Neural progenitor cell (in vitro differentiated cells): ENCODE measurements around the gene ATP6V0E1. TPM values are rescaled to one million over a fixed set of nuclear protein-coding genes. Genes with fewer than 3 reads are reported as not detected.

ENCODE experiments used
- DNase-seq: peaks from one replicate; pipeline ENCODE4 v3.0.0-alpha.2; 2016; ENCODE audit warnings: low spot score
- H2AFZ ChIP-seq: fragments of 200-600 bp; sonication (generic); replicated peaks from 2 replicates; pipeline ENCODE4 v1.6.1; 2016; ENCODE audit warnings: antibody characterized with exemption
- H3F3A ChIP-seq: fragments of 200-600 bp; sonication (generic); 2 replicates; pipeline ENCODE4 v1.6.1; 2016; ENCODE audit warnings: antibody characterized with exemption, low read depth
- H3K27ac ChIP-seq: fragments of 200-600 bp; sonication (generic); 2 replicates; pipeline ENCODE4 v1.5.1; 2016; ENCODE audit warnings: mild to moderate bottlenecking
- H3K27me3 ChIP-seq: fragments of 200-600 bp; sonication (generic); 2 replicates; pipeline ENCODE4 v1.6.1; 2016; ENCODE audit warnings: mild to moderate bottlenecking, moderate library complexity
- H3K36me3 ChIP-seq: fragments of 200-600 bp; sonication (generic); 2 replicates; pipeline ENCODE4 v1.5.1; 2016
- H3K4me1 ChIP-seq: fragments of 200-600 bp; sonication (generic); 2 replicates; pipeline ENCODE4 v1.6.1; 2016; ENCODE audit warnings: mixed run types
- H3K4me2 ChIP-seq: fragments of 200-600 bp; sonication (generic); 2 replicates; pipeline ENCODE4 v1.6.1; 2016
- H3K4me3 ChIP-seq: fragments of 200-600 bp; sonication (generic); 2 replicates; pipeline ENCODE4 v1.5.1; 2016
- H3K79me2 ChIP-seq: fragments of 200-600 bp; sonication (generic); 2 replicates; pipeline ENCODE4 v1.6.1; 2016; ENCODE audit warnings: low read depth
- H3K9ac ChIP-seq: fragments of 200-600 bp; sonication (generic); 2 replicates; pipeline ENCODE4 v1.6.1; 2016
- H3K9me3 ChIP-seq: fragments of 200-600 bp; sonication (generic); 2 replicates; pipeline ENCODE4 v1.5.1; 2016; ENCODE audit warnings: low read depth
- H4K20me1 ChIP-seq: fragments of 200-600 bp; sonication (generic); 2 replicates; pipeline ENCODE4 v1.6.1; 2016; ENCODE audit warnings: low read depth
- H3K27ac Mint-ChIP-seq: 3 replicates; pipeline ENCODE4 v1.8.0; 2021; ENCODE audit warnings: mixed read lengths
- H3K27me3 Mint-ChIP-seq: 2 replicates; pipeline ENCODE4 v1.8.0; 2022; ENCODE audit warnings: low read depth, mild to moderate bottlenecking, inconsistent platforms, moderate library complexity, mixed read lengths; ENCODE audit not compliant: insufficient read depth
- H3K36me3 Mint-ChIP-seq: 3 replicates; pipeline ENCODE4 v1.8.0; 2021; ENCODE audit warnings: mixed read lengths
- H3K4me1 Mint-ChIP-seq: 3 replicates; pipeline ENCODE4 v1.8.0; 2021; ENCODE audit warnings: mixed read lengths
- H3K4me3 Mint-ChIP-seq: 3 replicates; pipeline ENCODE4 v1.8.0; 2021; ENCODE audit warnings: mild to moderate bottlenecking, moderate library complexity, mixed read lengths
- H3K9me3 Mint-ChIP-seq: 3 replicates; pipeline ENCODE4 v1.8.0; 2020; ENCODE audit warnings: mixed read lengths
- CTCF ChIP-seq: fragments of 200-600 bp; sonication (generic); IDR thresholded peaks from 2 replicates; pipeline ENCODE4 v1.5.1; 2017; ENCODE audit warnings: antibody characterized with exemption, mild to moderate bottlenecking
- EZH2 ChIP-seq: fragments of 200-600 bp; sonication (generic); IDR thresholded peaks from 2 replicates; pipeline ENCODE4 v1.6.1; 2017; ENCODE audit warnings: antibody characterized with exemption, mild to moderate bottlenecking, moderate library complexity
- EZH2phosphoT487 ChIP-seq: fragments of 200-600 bp; sonication (generic); IDR thresholded peaks from 2 replicates; pipeline ENCODE4 v1.6.1; 2017; ENCODE audit warnings: antibody characterized with exemption
- total RNA-seq: library from RNA; depleted of rRNA; stranded (reverse); fragments of >200 nt; gene quantifications from 2 replicates; pipeline ENCODE4 v1.2.3, GENCODE V29; 2015; ENCODE audit warnings: low replicate concordance

Gene ATP6V0E1
- total RNA-seq, 1 donor from 2014 or later: 72.4 TPM

GRCh38 chr5:173047838-173048105 is 64.2 kb downstream of the ATP6V0E1 start:
- Histone ChIP-seq H3K9me3 (no peaks in the 10 kb centered on the region), H3K36me3 (no peaks in the 10 kb centered on the region), H3K79me2 (no peaks in the 10 kb centered on the region), H3K27ac (no peak overlapping the region), H3F3A (no peaks in the 10 kb centered on the region), H2AFZ (no peak overlapping the region), H3K4me1 (peaks cover 10% of the 10 kb centered on the region), H3K4me3 (no peak overlapping the region), H3K27me3 (peaks cover 20% of the 10 kb centered on the region), H4K20me1 (no peaks in the 10 kb centered on the region), H3K4me2 (no peak overlapping the region), H3K9ac (no peak overlapping the region)
- Mint-ChIP-seq H3K36me3 (no peaks in the 10 kb centered on the region), H3K27ac (no peak overlapping the region), H3K4me3 (no peak overlapping the region), H3K4me1 (no peaks in the 10 kb centered on the region), H3K27me3 (peaks cover 6% of the 10 kb centered on the region), H3K9me3 (no peaks in the 10 kb centered on the region)
- TF ChIP-seq EZH2phosphoT487 (no peak), EZH2 (no peak), CTCF (no peak)
- no peak for DNase-seq

DNA sequence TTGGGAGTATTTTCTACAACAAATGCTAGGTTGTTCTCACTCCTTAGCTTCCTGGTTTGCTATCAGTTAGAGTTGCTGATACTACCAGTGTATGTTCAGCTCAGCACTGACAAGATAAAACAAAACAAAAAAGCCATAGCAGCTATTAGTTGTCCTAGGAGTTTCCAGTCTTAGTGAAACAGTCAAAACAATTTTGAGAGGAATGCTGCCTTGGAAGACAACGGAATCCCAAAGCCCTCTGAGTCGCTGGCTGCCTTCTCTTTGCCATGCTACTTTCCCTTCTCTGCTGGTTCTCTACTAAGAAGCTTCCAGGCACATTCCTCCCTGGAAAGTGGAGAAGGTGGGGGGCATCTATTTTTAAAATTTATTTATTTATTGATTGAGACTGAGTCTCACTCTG is 67.2 kb downstream of the ATP6V0E1 start:
- H3K9me3 Mint-ChIP-seq: no peaks in the 10 kb centered on the region
- Histone ChIP-seq H3K27ac (no peak overlapping the region), H3K4me3 (no peak overlapping the region), H3K4me1 (peaks cover 6% of the 10 kb centered on the region), H3K9me3 (no peaks in the 10 kb centered on the region), H2AFZ (no peak overlapping the region), H3K27me3 (peaks cover 20% of the 10 kb centered on the region), H3K79me2 (no peaks in the 10 kb centered on the region), H3F3A (no peaks in the 10 kb centered on the region), H3K9ac (no peak overlapping the region), H3K36me3 (no peaks in the 10 kb centered on the region), H4K20me1 (no peaks in the 10 kb centered on the region), H3K4me2 (no peak overlapping the region)
- peaks cover 2% of the 10 kb centered on the region for H3K27me3 Mint-ChIP-seq
- no peak for TF ChIP-seq EZH2
- H3K4me3 Mint-ChIP-seq: no peak overlapping the region
- H3K36me3 Mint-ChIP-seq: no peaks in the 10 kb centered on the region
- peaks cover 3% of the 10 kb centered on the region for H3K4me1 Mint-ChIP-seq
- no peak overlapping the region for H3K27ac Mint-ChIP-seq
- DNase-seq: no peak

- Histone ChIP-seq H3F3A (no peaks in the 10 kb centered on the region), H3K79me2 (no peaks in the 10 kb centered on the region), H3K4me3 (no peak overlapping the region), H3K4me1 (peaks cover 6% of the 10 kb centered on the region), H3K27ac (no peak overlapping the region), H3K27me3 (peaks cover 20% of the 10 kb centered on the region), H4K20me1 (no peaks in the 10 kb centered on the region), H3K9me3 (no peaks in the 10 kb centered on the region), H3K4me2 (no peak overlapping the region), H3K36me3 (no peaks in the 10 kb centered on the region), H3K9ac (no peak overlapping the region), H2AFZ (no peak overlapping the region)
- peaks cover 3% of the 10 kb centered on the region for H3K4me1 Mint-ChIP-seq
- H3K27me3 Mint-ChIP-seq: peaks cover 2% of the 10 kb centered on the region
- H3K9me3 Mint-ChIP-seq: no peaks in the 10 kb centered on the region
- no peak for DNase-seq
- no peak overlapping the region for H3K4me3 Mint-ChIP-seq
- no peaks in the 10 kb centered on the region for H3K36me3 Mint-ChIP-seq
- TF ChIP-seq EZH2 (no peak), EZH2phosphoT487 (no peak), CTCF (no peak)
- H3K27ac Mint-ChIP-seq: no peak overlapping the region
These were observed 68.2 kb downstream of the ATP6V0E1 start for GRCh38 chr5:173051746-173052145.

DNA sequence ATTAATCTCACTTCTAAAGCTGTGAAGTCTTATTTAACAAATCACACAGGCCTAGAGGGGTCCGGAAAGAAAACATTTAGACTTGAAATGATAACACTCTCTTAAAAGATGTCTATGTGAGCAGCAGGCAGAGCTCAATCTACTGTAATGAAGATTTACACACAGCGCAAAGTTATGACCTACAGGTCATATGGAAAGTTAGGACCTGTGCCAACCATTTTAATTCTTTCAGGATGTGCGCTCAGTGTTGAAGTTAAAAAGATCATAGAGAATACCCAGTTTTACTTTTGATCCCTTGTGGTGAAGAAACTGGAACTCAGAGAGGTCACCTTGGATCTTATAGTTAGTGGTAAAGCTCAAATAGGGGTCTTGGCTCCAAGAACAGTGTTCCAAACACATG is 69.5 kb downstream of the ATP6V0E1 start:
- TF ChIP-seq CTCF (no peak), EZH2 (no peak), EZH2phosphoT487 (no peak)
- Mint-ChIP-seq H3K36me3 (no peaks in the 10 kb centered on the region), H3K27ac (no peak overlapping the region), H3K4me1 (peaks cover 5% of the 10 kb centered on the region), H3K27me3 (peaks cover 2% of the 10 kb centered on the region), H3K4me3 (no peak overlapping the region), H3K9me3 (no peaks in the 10 kb centered on the region)
- Histone ChIP-seq H3K4me1 (peaks cover 8% of the 10 kb centered on the region), H2AFZ (no peak overlapping the region), H3K79me2 (peaks cover 1% of the 10 kb centered on the region), H3K4me3 (no peak overlapping the region), H3F3A (peaks cover 9% of the 10 kb centered on the region), H3K36me3 (no peaks in the 10 kb centered on the region), H3K9me3 (no peaks in the 10 kb centered on the region), H3K9ac (no peak overlapping the region), H3K4me2 (no peak overlapping the region), H3K27me3 (peaks cover 20% of the 10 kb centered on the region), H3K27ac (no peak overlapping the region), H4K20me1 (no peaks in the 10 kb centered on the region)
- DNase-seq: no peak
